Renal cortex interstitium (tissue), 11 donors: ENCODE data around the gene HDAC9. TPM values are rescaled to one million over a fixed set of nuclear protein-coding genes. Genes with fewer than 3 reads are reported as not detected.
A peak's percentile ranks its signal among the peaks of the same experiment; 100 is the strongest.

Source experiments
- DNase-seq, 11 donors: peaks; one replicate each; pipeline ENCODE4 v3.0.0-alpha.2; 2013; ENCODE audit warnings: low read depth in 9 of 11, low spot score in 4 of 11; ENCODE audit errors: extremely low read depth in 1 of 11
- polyA plus RNA-seq, 3 donors: library from polyadenylated mRNA; unstranded; fragments of 120-200 nt; gene quantifications; one replicate each; pipeline ENCODE4 v1.2.1, GENCODE V29; 2013; ENCODE audit not compliant: insufficient read length in 3 of 3

The HDAC9 gene
- polyA plus RNA-seq, 3 donors = 8.8 to 10.2 (median 9.6) TPM

DNA sequence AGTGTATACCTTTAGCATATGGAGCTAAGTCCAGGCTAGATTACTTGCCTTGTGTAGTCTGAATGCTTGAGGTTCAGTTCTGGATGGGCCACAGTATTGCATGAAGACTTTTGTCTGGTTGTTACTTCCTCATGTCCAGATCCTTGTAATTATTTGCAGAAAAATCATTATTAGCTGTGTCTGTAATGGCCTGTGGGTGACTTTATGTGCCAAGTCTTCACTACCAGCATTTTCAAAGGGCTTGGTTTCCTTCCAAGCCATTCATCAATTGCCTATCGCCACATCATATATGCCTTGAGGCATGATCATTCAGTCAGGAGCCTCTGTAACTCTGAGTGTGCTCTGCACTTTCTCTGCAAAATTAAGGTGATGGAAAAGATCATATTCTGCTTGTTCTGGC is 13.8 kb upstream of the HDAC9 start:
- no peak for DNase-seq

- DNase-seq = no peak
Measured at GRCh38 chr7:18488049-18488448, 7.5 kb upstream of the HDAC9 start.

DNA sequence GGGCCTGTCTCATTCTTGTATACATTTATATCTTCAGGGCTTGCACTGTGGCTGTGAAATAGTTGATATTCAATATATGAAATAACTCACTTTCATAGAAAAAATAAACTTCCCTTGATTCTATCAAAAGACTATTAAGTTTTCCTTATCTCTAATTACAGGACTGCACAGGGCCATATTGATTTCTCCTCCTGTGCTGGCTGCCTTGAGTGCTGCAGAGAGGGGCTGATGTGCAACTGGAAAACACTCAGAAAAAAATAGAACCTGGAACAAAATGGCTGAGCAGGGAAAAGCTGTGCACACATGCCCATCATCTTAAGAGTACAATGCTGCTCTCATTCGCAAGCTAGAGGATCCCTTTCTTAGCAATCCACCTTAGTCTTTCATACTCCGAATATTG is 5.9 kb upstream of the HDAC9 start:
- DNase-seq = no peak

DNA sequence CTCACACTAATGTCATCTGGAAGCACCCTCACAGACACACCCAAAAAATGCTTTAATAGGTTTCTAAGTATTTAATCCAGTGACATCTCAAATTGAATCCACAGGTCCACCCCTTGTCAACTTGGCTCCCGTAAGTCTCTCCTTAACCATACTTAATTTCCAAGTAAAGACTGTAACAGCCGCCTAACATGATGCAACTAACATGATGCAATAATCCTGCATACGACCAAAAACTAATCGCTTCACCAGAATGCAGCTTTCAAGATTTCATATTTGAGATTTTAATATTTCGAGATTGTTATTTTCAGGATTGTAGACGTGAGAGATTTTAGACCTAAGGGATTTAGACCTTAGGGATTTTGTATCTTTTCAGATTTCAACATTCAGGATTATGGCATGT is 3.7 kb upstream of the HDAC9 start:
- no peak for DNase-seq

GRCh38 chr7:18494406-18494805 is 1.1 kb upstream of the HDAC9 start:
- no peak for DNase-seq

- peak in 1 of 11 donors; percentile 5 for DNase-seq
Measured at GRCh38 chr7:18494821-18495408, 634 bp upstream of the HDAC9 start.

DNA sequence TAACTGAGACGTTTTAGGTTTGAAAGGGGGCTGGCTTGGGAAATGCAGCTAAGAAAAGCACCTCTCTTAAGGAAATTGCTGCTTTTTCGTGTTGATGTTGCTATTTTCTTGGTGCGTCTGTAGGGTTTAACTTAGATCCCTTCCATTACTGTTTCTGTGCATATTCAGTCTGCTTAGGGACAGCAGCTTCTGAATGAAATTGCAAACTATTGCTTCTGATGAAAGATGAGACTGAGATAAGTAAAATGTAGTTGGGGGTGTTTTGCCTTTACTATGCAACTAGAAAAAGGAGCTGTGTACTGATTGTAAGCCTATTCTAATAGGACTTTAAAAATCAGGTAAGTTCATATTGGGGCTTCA is 772 bp downstream of the HDAC9 start:
- DNase-seq = peak in 1 of 11 donors; percentile 22

DNA sequence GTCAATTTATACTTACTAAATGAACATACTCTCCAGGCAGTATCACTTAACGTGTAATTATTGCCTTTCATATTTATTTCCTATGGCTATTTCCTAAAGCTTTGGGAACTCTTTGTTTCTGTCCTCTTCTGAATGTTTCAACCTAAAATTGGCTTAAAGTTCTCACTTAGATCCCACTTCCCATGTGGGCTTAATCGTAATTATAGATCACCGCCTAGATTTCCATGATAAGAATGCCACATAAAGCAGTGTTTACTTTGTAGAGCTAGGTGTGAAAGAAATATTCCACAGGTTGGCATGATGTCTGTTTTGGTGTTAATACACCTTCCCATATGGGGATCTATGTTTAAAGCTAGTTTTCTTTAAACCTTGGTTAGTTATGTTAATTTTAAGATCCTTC is 1.5 kb downstream of the HDAC9 start:
- DNase-seq = no peak

GRCh38 chr7:18497800-18498199 is 2.3 kb downstream of the HDAC9 start:
- DNase-seq = no peak

DNA sequence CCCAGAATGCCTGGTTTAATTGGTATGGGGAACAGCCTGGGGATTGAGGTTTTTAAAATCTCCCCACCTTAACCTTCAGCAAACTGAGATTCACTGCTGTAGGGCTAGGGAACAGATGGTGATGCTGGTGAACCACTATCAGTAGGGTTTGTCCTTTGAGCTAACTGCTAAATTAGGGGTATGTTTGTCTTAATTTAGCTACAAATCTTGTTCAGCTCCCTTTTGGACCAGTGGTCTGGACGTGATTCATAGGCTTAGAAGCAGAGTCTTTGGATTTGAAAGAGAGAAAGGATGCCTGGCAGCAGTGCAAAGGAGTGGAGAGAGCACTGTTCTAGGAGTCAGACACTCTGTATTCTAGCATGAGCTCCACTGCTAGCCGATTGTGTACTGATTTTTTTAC is 2.8 kb downstream of the HDAC9 start:
- DNase-seq = no peak

DNA sequence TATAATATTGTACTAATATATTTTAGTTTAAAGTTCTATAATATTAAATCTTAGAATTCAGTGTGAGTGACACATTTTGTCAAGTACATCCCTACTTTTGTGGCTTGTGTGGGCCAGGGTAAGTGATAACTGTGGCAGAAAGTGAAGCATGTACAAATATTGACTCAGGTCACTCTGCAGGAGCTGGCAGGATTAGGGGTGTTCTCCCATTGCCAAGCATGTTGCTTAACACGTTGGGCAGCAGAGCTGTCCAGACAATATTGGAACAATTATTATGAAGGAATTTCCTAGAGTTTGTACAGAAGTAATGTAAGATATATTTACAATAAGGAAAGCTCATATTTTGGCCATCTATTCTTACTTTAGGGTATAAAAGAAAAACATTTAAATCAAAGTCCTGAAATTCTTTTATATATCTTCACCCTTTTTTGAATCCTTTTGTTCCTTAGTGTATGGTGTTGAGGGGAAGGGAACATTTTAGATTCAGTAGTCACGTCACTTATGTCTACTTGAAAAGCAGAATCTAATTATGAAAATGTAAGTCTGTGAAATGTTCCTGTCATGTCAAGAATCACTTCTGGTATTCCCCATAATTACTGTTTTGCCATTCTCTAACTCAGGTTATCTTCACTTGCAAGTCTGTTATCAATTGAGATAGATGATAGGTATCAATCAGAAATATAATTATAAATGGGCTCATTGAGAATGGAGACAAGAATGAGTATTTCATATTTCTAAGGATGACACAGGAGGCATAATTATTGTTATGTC is 4.0 kb downstream of the HDAC9 start:
- DNase-seq = no peak

DNA sequence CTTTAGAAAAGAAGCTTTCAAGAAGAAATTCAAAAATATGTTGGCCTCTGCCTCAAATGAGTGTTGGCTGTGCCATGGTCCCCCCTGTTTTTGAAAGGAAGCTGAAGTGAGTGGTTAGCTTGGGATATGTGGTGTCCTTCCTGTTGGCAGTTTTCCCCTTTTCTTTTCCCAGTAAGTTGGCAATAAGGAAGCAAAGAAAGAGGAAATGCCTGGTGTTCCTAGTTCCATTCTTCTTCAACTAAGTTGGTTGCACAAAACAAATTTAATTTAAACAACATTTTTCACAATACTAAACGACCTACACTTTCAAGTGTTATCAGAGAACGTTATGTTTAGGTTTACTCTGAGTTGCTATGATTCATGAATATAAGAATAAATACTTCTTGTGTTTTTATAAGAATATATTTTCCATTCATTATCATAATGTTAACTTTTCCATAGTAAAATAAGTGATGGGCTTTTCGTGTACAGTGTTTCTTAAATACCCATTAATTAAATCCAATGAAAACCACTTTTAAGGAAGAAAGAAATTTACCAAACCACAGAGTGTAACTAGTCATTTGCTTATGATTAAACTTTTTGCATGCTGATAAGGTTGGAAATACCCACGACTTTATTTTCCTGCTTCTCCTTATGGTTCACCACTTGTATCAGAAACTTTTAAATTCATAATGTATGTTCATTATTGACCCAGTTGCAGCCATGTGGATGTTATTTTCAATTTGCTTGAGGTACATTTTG is 7.7 kb downstream of the HDAC9 start:
- no peak for DNase-seq

GRCh38 chr7:18504965-18505364 is 9.4 kb downstream of the HDAC9 start:
- DNase-seq = no peak

- DNase-seq = no peak
Measured at GRCh38 chr7:18505870-18506460, 10.4 kb downstream of the HDAC9 start.

DNA sequence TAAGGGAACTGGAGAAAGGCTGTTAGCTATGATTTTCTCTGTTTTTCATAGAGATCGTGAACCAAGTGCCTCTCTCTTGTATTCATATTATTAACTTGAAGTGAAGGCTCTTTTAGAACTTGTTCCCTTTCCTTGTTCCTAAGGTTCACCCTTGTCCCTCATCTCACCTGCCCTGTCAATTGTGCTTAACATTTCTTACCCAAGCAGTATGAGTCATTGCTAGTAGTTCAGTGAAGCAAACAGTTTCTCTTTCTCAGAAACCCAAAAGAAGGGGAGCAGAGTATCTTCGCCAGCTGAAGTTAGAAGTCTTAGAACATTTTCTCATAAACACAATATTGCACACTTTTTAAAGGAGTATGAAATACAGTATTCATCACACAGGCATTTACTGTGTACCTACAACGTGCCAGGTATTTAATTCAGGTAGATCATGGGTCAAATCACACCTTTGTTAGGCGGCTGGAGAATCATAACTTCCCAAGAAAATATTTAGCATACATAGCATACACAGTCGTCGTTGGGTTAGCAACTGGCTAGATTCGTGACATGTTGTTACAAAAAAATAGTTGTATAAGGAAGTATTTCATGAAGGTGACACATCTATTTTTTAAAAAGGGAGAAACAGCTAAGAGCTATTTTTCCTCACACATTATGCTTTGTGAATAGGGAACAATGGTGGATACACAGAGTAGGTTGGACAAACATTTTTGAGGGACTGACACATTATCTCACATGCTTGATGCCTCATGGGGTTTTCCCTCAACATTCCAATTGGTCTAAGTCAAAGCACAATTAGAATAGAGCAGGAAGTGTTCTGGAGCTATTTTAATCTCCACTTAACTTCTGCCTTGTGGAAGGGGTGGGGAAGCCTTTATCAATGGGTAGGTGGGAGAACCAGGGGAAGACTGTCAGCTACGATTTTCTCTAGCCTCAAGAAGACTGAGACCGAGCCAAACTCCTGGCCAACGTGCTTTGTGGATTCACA is 13.2 kb downstream of the HDAC9 start:
- DNase-seq = no peak

- no peak for DNase-seq
Measured at GRCh38 chr7:18509481-18509880, 13.9 kb downstream of the HDAC9 start.

DNA sequence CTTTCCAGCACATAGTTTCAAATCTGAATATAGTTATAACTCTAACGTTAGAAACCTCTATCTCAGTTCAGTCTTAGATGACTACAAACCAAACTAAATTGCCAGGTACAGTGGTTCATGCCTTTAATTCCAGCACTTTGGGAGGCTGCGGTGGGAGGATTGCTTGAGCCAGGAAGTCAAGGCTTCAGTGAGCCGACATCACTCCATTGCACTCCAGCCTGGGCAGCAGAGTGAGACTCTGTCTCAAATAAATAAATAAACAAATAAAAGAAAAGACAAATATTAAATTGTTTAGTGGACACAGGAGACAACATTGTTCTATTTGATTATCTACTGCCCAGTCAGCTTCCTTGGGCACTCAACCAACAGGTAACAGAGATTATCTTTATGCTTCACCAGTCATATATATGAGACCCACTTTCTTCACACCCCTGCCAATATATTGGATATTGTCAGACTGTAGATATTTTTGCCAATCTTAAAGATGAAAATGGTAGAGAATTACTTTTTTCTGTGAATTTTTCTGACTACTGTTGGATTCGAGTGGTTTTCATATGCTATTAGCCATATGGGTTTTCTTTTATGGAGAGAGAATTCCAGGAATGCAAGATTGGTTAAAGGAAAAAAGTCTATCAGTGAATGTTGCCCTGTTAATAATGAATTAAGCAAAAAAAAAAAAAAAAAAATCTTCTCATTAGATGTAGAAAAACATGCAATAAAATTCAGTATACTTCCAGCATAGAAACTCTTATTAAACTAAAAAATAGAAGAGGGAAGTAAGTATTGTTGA is 16.0 kb downstream of the HDAC9 start:
- no peak for DNase-seq

- DNase-seq = no peak
Measured at GRCh38 chr7:18513343-18513742, 17.8 kb downstream of the HDAC9 start.
